Activated T-cell treated with anti-CD3 and anti-CD28 coated beads for 4 hours (primary cell): ENCODE measurements around the gene OR1M1.
"Not testable (repeated sequence)": the region's sequence is repeated elsewhere in the genome, so short reads cannot be mapped to it uniquely, and the experiment has no call there.

Experiments
- DNase-seq: peaks from one replicate; pipeline ENCODE4 v3.0.0-alpha.2; 2020

OR1M1 gene, protein sequence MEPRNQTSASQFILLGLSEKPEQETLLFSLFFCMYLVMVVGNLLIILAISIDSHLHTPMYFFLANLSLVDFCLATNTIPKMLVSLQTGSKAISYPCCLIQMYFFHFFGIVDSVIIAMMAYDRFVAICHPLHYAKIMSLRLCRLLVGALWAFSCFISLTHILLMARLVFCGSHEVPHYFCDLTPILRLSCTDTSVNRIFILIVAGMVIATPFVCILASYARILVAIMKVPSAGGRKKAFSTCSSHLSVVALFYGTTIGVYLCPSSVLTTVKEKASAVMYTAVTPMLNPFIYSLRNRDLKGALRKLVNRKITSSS

DNA sequence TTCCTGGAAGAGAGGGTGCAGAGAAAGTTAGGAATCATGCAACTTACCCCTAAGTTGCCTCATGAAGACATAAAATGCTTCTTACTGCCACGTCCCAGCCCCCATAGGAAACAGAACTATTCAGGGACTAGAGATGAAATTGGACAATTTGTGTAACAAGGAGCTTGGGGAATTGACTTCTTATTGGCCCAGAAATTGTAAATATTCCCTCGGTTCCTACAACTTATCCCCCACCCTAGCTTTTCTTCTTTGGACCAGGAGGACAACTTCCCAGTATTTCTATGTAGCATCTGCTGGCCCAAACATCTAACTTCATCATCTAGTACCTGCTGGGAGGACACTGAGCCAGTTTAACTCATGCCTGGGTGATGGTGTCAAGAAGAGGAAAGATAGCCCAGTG is at the start of gene OR1M1:
Gene OR1M1, plus strand, starts transcription at position 301 of the 400 bp plus-strand sequence. CDS start 6,184 bp downstream, outside the sequence.
- no peak for DNase-seq

DNA sequence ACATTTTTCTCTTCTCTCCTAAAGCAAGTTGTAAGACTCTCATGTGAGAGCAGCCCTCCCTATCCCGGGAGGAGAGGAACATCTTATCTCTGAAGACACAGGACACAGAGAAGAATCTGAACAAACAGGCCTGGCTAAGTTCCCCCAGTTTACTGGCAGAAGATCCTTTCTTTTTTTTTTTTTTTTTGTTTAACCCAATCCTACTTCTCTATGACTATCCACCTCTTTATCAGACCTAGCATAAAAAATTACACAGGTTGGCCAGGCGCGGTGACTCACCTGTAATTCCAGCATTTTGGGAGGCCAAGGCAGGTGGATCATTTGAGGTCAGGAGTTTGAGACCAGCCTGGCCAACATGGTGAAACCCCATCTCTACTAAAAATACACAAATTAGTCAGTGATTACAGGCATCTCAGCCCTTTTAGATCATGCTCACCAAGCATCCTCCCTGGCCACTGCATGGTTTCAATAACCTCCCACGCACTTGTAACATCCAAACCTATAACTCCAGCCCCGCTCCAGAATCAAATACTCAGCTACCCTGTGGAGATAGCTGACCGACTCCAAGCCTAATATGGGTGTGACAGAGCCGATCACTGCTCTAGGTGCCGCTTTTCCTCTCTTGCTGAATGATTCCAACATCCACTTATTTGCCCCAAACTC is 49.3 kb upstream of the OR1M1 start:
- DNase-seq = no peak

DNA sequence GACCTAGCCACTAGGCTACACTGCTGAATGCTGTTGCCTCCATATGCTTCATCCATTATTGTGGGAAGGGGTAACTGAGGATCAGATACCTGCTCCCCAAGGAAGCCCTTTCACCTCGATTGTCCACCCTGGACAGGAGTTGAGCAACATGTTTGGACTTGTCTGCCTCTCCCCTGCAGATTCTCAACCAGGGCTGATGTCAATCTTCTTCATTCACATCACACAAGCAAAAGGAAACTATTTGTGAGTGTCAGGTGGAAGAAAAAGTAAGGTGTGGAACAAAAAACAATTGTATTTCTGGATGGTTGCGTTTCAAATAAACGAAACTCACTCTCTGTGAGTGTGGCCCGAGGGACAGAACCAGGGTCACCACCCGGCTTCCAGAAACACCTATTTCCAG is 47.1 kb upstream of the OR1M1 start:
- no peak for DNase-seq

DNA sequence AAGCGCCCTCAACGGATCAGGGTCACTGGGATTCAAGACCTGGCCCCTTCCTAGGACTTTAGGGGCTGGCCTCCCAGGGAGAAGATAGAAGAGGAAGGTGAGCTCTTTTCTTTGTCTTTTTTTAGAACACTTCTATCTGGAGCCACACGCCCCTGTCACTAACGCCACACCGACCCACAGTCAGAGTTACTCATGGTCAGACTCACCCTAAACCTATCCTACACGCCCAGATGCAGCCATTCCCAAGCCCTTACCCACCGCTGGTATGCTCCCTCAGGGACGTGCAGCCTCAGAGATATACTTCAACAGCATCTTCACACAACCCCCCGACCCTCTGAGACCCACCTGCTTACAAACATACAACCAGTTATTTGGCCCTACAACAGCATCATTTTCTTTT is 46.7 kb upstream of the OR1M1 start:
- no peak for DNase-seq

DNA sequence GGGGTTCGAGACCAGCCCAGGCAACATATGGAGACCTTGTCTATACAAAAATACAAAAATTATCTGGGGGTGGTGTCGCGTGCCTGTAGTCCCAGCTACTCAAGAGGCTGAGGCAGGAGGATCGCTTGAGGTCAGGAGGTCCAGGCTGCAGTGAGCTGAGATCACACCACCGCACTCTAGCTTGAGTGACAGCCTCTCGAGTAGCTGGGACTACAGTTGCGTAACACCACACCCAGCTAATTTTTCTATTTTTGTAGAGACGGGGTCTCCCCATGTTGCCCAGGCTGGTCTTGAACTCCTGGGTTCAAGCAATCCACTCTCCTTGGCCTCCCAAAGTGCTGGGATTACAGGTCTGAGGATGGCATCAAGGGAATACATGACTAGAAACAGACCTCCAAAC is 45.8 kb upstream of the OR1M1 start:
- DNase-seq = no peak

DNA sequence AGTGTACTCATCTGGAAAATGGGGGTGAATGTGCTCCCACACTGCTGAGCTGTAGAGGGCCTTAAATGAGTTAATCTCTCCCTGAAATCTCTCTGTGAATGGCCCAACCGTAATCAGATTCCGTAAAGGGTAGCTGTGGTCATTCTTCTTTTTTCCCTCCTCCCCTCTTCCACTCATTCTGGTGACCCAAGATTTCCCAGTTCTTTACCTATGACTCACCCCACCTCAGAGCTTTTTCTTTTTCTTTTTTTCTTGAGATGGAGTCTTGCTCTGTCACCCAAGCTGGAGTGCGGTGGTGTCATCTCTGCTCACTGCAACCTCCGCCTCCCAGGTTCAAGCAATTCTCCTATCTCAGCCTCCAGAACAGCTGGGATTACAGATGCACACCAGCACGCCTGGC is 43.3 kb upstream of the OR1M1 start:
- no peak for DNase-seq

DNA sequence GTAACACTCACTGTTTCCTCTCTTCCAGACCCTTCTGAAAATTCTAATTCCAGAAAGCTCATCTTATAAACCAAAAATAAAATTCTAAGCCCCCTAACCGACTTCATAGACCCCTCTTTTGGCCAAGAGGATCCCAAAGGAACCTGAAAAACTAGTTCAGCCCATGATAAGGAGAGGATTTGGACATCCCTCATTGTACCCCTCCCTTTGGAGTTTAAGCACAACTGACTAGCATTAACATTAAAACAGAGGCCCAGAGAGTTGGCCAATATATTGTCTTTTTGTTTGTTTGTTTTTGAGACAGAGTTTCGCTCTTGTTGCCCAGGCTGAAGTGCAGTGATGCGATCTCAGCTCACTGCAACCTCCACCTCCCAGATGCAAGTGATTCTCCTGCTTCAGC is 42.4 kb upstream of the OR1M1 start:
- DNase-seq = no peak

DNA sequence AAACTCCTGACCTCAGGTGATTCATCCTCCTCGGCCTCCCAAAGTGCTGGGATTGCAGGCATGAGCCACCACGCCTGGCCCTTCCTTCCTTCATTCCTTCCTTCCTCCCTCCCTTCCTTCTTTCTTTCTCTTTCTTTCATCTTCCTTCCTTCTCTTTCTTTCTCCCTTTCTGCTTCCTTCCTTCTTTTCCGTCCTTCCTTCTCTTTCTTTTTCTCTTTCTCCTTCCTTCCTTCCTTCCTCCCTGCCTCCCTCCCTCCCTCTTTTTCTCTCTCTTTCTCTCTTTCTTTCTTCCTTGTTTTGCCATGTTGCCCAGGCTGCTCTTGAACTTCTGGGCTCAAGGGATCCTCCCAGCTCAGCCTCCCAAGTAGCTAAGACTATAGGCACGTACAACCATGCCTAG is 40.2 kb upstream of the OR1M1 start:
- no peak for DNase-seq

DNA sequence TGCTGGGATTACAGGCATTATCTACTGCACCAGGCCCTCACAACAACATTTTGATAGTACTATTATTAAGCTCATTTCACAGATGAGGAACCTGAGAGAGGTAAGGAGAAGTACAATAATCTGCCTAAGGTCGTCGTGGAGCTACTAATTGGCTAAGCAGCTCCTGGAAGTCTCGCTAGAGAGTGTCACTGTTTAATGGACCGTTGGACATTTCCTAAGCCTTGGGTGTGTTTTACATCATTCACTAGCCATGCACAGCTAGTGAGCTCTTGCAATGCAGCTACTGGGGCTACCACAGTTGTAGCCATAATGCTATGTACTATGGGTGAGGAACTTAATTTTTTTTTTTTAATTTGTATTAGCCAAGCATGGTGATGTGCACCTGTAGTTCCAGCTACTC is 34.0 kb upstream of the OR1M1 start:
- no peak for DNase-seq

DNA sequence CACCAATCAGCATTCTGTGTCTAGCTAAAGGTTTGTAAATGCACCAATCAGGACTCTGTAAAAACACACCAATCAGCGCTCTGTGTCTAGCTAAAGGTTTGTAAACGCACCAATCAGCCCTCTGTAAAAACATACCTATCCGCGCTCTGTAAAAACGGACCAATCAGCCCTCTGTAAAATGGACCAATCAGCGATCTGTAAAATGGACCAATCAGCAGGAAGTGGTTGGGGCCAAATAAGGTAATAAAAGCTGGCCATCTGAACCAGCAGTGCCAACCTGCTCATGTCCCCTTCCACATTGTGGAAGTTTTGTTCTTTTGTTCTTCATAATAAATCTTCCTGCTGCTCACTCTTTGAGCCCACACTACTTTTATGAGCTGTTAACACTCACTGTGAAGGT is 33.2 kb upstream of the OR1M1 start:
- not testable (repeated sequence) for DNase-seq

DNA sequence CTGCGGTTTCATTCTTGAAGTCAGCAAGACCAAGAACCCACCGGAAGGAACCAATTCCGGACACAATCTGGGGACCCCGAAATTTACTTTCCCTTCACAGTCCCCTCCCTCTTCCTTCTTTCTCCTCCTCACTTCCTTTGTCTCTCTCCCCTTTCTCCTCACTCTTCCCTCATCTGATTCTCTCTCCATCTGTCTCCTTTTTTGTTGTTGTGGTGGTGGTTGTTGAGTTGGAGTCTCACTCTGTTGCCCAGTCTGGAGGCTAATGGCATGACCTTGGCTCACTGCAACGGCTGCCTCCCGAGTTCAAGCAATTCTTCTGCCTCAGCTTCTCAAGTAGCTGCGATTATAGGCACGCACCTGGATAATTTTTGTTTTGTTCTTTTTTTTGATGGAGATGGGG is 32.7 kb upstream of the OR1M1 start:
- DNase-seq = no peak

DNA sequence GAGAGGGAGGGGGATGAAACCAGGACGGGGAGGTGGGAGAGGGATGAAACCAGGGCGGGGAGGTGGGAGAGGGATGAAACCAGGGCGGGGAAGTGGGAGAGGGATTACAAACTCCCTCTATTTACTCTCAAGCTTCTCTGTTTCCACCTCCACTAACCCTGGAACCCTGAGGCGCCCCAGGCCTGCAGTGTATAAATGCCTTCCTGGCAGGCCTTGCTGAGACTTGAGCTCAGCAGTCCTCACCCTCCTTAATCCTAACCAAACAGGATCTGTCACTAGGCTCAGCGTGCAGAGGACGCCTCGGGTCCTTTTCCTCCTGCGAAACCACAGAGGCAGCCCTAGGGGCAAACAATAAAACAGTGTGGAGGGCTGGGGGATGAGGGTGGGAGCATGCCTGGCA is 32.1 kb upstream of the OR1M1 start:
- DNase-seq = no peak

DNA sequence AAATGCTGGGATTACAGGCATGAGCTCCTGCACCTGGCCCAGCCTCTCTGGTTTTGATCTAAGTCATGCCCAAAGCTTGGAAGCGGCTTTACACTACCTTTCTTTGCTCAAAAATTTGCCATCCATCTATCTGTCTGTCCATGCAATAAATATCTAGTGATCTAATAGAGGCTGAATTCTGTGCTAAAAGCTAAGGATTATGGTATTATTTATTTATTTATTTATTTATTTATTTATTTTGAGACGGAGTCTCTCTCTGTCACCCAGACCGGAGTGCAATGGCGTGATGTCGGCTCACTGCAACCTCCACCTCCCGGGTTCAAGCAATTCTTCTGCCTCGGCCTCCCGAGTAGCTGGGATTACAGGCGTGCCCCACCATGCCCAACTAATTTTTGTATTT is 30.7 kb upstream of the OR1M1 start:
- DNase-seq = not testable (repeated sequence)

DNA sequence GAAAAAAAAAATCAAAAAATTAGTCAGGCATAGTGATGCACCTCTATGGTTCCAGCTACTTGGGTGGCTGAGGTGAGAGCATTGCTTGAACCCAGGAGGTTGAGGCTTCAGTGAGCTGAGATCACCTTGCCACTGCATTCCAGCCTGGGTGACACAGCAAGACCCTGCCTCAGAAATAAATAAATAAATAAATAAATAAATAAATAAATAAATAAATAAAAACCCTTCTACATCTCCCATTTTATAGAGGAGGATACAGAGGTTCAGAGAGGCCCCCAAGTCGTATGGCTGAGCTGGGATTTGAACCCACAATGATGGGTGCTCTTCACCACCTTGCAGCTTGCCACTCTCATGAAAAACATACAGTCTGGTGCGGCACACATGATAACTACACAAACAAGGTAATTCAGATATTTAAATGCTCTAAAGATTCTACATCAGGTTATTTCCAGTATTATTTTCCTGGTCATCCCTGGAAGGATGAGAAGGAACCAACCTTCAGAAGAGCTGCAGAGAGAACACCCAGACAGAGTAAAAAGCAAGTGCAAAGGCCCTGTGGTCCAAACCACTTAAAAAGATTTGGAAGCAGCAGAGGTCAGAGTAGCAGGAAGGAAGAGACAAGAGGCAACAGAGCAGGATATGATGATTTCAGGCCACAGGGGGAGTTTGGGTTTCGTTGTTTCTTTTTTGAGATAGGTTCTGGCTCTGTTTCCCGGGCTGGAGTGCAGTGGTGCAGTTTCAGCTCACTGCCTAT is 29.2 kb upstream of the OR1M1 start:
- DNase-seq = no peak

DNA sequence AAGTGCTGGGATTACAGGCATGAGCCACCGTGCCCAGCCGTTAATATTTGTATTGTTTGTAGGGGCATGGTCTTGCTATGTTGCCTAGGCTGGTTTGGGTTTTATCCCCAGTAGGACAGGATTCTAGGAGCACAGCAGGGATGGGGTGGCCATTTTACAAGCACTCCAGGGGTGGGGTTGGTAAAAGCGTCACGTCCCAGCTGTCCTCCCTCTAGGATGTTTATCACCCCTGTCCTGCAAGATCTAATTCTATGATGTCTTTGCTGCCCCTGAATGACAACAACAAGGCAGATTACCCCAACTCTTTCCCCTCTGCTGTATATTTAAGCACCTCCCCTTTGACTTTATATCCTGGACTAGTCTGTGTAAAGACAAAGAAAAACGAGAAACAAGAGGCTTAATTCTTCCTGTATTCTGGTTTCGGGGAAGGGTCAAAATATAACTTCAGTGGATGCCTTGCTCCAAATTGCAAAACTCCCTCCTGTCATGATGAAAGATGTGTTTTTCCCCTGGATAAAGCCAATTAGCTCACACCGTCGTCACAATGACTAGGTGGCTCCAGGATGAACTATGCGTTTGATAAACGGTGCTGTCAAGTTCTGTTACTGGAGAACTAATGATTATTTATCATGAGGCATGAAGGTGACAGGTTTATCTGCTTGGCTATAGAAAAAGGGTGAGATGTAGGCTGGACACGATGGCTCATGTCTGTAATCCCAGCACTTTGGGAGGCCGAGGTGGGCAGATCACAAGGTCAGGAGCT is 27.8 kb upstream of the OR1M1 start:
- DNase-seq = no peak

DNA sequence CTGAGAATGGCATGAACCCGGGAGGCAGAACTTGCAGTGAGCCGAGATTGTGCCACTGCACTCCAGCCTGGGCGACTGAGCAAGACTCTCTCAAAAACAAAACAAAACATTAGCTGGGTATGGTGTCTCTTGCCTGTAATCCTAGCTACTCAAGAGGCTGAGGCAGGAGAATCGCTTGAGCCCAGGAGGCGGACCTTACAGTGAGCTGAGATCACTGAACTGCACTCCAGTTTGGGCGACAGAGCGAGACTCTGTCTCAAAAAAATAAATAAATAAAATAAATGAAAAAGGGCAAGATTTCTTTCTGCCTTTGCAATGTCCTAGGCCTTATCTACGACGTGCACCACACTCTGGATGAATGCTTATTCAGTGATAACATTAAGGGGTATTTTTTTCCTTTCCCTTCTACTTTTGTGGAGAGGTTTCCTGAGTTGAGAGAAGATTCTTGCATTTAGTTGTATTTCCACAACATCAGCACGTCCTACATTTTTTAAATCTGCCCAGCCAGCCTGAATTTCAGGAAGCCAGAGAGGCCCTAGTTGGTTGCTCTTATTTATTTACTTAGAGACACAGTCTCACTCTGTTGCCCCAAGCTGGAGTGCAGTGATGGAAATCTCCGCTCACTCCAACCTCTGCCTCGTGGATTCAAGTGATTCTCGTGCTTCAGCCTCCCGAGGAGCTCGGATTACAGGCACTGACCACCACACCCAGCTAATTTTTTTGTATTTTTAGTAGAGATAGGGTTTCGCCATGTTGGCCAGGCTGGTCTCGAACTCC is 26.1 kb upstream of the OR1M1 start:
- DNase-seq = no peak

DNA sequence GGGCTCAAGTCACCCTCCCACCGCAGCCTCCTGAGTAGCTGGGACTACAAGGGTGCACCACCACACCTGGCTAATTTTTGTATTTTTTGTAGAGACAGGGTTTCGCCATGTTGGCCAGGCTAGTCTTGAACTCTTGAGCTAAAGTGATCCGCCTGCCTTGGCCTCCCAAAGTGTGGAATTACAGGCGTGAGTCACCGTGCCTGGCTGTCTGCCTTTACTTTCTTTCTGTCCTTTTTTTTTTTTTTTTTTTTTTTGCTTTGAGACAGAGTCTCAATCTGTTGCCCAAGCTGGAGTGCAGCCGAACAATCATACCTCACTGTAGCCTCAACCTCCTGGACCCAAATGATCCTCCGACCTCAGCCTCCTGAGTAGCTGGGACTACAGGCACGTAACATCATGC is 25.0 kb upstream of the OR1M1 start:
- DNase-seq = no peak

DNA sequence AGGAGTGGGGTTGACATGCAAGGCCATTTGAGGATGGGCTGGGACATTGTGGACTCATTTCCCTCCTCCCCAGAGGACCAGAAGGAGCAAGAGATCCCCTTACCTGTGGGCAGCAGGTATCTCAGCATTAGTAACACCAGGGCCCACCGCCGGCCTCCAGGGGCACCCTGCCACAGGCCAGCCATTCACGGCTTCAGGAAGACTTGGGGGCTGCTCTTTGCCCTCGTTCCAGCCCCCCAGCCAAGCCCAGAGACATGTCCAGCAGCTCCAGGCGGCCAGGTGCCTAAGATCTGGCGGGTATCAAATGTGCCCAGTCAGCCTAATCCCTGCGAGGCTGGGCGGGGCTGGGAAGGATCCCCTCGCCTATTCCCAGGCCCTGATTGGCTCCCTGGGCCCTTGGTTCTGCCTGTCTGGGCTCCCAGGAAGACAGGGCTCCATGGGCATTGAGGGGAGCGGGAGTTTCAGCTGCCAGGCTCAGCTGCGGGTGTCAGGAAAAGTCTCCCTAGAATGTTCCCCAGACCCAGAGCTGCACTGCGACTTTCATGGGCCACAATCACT is 21.3 kb upstream of the OR1M1 start:
- DNase-seq = no peak

DNA sequence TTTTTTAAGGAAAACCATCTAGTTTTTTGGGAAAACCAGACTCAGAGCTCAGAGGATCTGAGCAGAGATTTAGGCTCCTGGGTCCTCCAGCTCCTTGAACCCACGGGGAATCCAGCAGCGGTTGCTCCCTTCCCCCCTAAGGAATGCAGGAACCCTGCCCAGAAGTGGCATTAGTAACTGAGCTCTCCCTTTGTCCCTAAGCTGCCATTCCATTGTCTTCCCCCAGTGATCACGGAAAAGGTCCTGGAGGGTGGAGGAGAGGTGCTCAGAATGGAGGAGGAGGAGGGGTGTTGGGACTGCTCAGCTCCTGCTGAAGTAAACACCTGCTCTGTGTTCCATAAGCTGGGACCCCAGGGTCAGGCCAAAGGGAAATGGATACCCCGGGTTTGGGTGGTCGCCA is 16.8 kb upstream of the OR1M1 start:
- DNase-seq = no peak

DNA sequence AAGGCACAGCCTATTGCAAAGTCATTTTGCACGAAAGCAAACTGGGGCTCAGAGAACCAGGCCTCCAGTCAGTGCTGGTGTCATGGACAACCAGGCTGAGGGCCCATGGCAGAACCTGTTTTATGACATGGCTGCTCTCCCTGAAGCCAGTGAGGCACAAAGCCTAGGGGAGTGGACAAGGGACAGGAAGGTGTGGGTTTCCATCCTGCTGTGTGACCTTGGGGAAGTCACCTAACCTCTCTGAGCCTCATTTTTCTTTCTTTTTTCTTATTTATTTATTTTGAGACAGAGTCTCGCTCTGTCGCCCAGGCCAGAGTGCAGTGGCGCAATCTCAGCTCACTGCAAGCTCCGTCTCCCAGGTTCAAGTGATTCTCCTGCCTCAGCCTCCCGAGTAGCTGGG is 15.1 kb upstream of the OR1M1 start:
- DNase-seq = not testable (repeated sequence)

DNA sequence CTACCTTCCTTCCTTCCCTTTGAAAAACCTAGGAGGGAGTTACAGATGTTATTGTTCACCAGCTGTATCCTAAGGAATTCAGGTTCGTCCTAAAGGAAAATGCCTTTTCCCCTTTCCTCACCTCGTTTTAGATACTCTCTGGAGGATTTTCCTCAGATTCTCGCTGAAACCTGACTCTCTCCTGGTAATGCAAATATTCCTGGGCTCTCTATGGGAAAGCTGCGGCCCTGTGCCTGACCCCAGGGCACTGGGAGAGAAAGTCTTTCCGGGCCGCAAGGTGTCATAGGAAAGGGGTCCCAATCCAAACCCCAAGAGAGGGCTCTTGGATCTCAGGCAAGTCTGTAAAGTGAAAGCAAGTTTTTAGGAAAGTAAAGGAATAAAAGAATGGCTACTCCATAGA is 13.1 kb upstream of the OR1M1 start:
- DNase-seq = no peak
